ENCODE data around the gene ATXN1.
A peak's percentile ranks its signal among the peaks of the same experiment; 100 is the strongest.

The ATXN1 gene

GRCh38 chr6:16712931-16713484, 48.3 kb downstream of the ATXN1 start (continued):
- TF ChIP-seq GFI1B (tag by site-specific recombination; IDR thresholded peaks at IDR 0.05) (no peak; the same call in 1 of the 2 replicates), YY2 (tag by site-specific recombination; IDR thresholded peaks at IDR 0.05) (no peak), ZBTB48 (tag by site-specific recombination; IDR thresholded peaks at IDR 0.05) (peak; percentile 48; the same call in 1 of the 2 replicates), ZNF433 (tag by site-specific recombination; IDR thresholded peaks at IDR 0.05; ENCODE audit: low read depth) (no peak), ZNF394 (tag by site-specific recombination; IDR thresholded peaks at IDR 0.05; ENCODE audit: borderline replicate concordance) (peak; percentile 90), SETDB1 (IDR thresholded peaks at IDR 0.05; ENCODE audit: insufficient read length, low read length) (no peak), ZSCAN23 (tag by site-specific recombination; IDR thresholded peaks at IDR 0.05) (peak; percentile 95), WT1 (tag by site-specific recombination; IDR thresholded peaks at IDR 0.05) (peak; percentile 91), ZXDB (tag by site-specific recombination; IDR thresholded peaks at IDR 0.05) (peak; percentile 87), ZNF585B (tag by site-specific recombination; IDR thresholded peaks at IDR 0.05) (no peak), ZNF548 (tag by site-specific recombination; IDR thresholded peaks at IDR 0.05) (no peak), ZNF37A (tag by site-specific recombination; IDR thresholded peaks at IDR 0.05) (no peak), ZNF423 (tag by site-specific recombination; IDR thresholded peaks at IDR 0.05) (no peak), ZNF24 (tag by site-specific recombination; IDR thresholded peaks at IDR 0.05) (peak; percentile 94), ZNF621 (tag by site-specific recombination; IDR thresholded peaks at IDR 0.05) (no peak), ZNF561 (tag by site-specific recombination; IDR thresholded peaks at IDR 0.05; ENCODE audit: borderline replicate concordance) (peak; percentile 56; the same call in 1 of the 2 replicates), ZNF214 (tag by site-specific recombination; IDR thresholded peaks at IDR 0.05; ENCODE audit: borderline replicate concordance) (no peak), ZNF138 (tag by site-specific recombination; IDR thresholded peaks at IDR 0.05; ENCODE audit: borderline replicate concordance) (no peak), SCRT1 (tag by site-specific recombination; IDR thresholded peaks at IDR 0.05; ENCODE audit: borderline replicate concordance) (no peak), ZNF792 (tag by site-specific recombination; IDR thresholded peaks at IDR 0.05) (no peak; the same call in 1 of the 2 replicates), ZNF239 (tag by site-specific recombination; IDR thresholded peaks at IDR 0.05) (no peak), ZNF335 (tag by site-specific recombination; conservative IDR thresholded peaks at IDR 0.05) (no peak; the same call in none of the 2 replicates), ZNF555 (tag by site-specific recombination; conservative IDR thresholded peaks at IDR 0.05) (no peak), GLIS2 (tag by site-specific recombination; IDR thresholded peaks at IDR 0.05) (no peak), ZNF837 (tag by site-specific recombination; IDR thresholded peaks at IDR 0.05) (no peak), ZNF670 (tag by site-specific recombination; IDR thresholded peaks at IDR 0.05; ENCODE audit: low read depth) (no peak), ZNF626 (tag by site-specific recombination; IDR thresholded peaks at IDR 0.05) (no peak), ZFP3 (tag by site-specific recombination; IDR thresholded peaks at IDR 0.05; ENCODE audit: low read depth) (no peak), HOXC10 (CRISPR knock-in tag; IDR thresholded peaks at IDR 0.05) (no peak)
- TF ChIP-seq, protein P1, sequence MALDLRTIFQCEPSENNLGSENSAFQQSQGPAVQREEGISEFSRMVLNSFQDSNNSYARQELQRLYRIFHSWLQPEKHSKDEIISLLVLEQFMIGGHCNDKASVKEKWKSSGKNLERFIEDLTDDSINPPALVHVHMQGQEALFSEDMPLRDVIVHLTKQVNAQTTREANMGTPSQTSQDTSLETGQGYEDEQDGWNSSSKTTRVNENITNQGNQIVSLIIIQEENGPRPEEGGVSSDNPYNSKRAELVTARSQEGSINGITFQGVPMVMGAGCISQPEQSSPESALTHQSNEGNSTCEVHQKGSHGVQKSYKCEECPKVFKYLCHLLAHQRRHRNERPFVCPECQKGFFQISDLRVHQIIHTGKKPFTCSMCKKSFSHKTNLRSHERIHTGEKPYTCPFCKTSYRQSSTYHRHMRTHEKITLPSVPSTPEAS (tag by site-specific recombination; IDR thresholded peaks at IDR 0.05): peak; percentile 39; the same call in 1 of the 2 replicates
- TF ChIP-seq, protein P2, sequence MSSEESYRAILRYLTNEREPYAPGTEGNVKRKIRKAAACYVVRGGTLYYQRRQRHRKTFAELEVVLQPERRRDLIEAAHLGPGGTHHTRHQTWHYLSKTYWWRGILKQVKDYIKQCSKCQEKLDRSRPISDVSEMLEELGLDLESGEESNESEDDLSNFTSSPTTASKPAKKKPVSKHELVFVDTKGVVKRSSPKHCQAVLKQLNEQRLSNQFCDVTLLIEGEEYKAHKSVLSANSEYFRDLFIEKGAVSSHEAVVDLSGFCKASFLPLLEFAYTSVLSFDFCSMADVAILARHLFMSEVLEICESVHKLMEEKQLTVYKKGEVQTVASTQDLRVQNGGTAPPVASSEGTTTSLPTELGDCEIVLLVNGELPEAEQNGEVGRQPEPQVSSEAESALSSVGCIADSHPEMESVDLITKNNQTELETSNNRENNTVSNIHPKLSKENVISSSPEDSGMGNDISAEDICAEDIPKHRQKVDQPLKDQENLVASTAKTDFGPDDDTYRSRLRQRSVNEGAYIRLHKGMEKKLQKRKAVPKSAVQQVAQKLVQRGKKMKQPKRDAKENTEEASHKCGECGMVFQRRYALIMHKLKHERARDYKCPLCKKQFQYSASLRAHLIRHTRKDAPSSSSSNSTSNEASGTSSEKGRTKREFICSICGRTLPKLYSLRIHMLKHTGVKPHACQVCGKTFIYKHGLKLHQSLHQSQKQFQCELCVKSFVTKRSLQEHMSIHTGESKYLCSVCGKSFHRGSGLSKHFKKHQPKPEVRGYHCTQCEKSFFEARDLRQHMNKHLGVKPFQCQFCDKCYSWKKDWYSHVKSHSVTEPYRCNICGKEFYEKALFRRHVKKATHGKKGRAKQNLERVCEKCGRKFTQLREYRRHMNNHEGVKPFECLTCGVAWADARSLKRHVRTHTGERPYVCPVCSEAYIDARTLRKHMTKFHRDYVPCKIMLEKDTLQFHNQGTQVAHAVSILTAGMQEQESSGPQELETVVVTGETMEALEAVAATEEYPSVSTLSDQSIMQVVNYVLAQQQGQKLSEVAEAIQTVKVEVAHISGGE (tag by site-specific recombination; conservative IDR thresholded peaks at IDR 0.05; ENCODE audit: low read depth): no peak
- TF ChIP-seq, protein P3, sequence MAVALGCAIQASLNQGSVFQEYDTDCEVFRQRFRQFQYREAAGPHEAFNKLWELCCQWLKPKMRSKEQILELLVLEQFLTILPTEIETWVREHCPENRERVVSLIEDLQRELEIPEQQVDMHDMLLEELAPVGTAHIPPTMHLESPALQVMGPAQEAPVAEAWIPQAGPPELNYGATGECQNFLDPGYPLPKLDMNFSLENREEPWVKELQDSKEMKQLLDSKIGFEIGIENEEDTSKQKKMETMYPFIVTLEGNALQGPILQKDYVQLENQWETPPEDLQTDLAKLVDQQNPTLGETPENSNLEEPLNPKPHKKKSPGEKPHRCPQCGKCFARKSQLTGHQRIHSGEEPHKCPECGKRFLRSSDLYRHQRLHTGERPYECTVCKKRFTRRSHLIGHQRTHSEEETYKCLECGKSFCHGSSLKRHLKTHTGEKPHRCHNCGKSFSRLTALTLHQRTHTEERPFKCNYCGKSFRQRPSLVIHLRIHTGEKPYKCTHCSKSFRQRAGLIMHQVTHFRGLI (tag by site-specific recombination; IDR thresholded peaks at IDR 0.05): no peak
- TF ChIP-seq, protein P4, sequence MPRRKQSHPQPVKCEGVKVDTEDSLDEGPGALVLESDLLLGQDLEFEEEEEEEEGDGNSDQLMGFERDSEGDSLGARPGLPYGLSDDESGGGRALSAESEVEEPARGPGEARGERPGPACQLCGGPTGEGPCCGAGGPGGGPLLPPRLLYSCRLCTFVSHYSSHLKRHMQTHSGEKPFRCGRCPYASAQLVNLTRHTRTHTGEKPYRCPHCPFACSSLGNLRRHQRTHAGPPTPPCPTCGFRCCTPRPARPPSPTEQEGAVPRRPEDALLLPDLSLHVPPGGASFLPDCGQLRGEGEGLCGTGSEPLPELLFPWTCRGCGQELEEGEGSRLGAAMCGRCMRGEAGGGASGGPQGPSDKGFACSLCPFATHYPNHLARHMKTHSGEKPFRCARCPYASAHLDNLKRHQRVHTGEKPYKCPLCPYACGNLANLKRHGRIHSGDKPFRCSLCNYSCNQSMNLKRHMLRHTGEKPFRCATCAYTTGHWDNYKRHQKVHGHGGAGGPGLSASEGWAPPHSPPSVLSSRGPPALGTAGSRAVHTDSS (tag by site-specific recombination; IDR thresholded peaks at IDR 0.05): peak; percentile 93
- TF ChIP-seq, protein P5, sequence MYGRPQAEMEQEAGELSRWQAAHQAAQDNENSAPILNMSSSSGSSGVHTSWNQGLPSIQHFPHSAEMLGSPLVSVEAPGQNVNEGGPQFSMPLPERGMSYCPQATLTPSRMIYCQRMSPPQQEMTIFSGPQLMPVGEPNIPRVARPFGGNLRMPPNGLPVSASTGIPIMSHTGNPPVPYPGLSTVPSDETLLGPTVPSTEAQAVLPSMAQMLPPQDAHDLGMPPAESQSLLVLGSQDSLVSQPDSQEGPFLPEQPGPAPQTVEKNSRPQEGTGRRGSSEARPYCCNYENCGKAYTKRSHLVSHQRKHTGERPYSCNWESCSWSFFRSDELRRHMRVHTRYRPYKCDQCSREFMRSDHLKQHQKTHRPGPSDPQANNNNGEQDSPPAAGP (tag by site-specific recombination; IDR thresholded peaks at IDR 0.05): peak; percentile 96
